ENCODE data around the gene IGLL1. TPM values are rescaled to one million over a fixed set of nuclear protein-coding genes. Genes with fewer than 3 reads are reported as not detected.
"Not testable (repeated sequence)": the region's sequence is repeated elsewhere in the genome, so short reads cannot be mapped to it uniquely, and the experiment has no call there.

The IGLL1 gene
- total and polyA plus RNA-seq, 2 experiments from 2014 or later: not detected

- Histone ChIP-seq H3K4me2 (peak overlapping the region; percentile 65), H3F3A (replicated peaks; ENCODE audit: low read depth) (peaks cover 9% of the 10 kb centered on the region; the same call in 1 of the 2 replicates), H3K79me2 (replicated peaks; ENCODE audit: insufficient read depth) (no peaks in the 10 kb centered on the region), H3K4me3 (peak overlapping the region; percentile 50), H3K27ac (ENCODE audit: low read depth) (peak overlapping the region; percentile 76), H3K4me1 (ENCODE audit: insufficient read depth) (peaks cover 57% of the 10 kb centered on the region), H4K20me1 (replicated peaks; ENCODE audit: insufficient read depth) (no peaks in the 10 kb centered on the region), H3K27me3 (ENCODE audit: insufficient read depth) (peaks cover 30% of the 10 kb centered on the region), H3K36me3 (ENCODE audit: insufficient read depth) (no peaks in the 10 kb centered on the region), H2AFZ (peak overlapping the region; percentile 88), H3K9me2 (ENCODE audit: insufficient read depth) (no peaks in the 10 kb centered on the region)
- Mint-ChIP-seq H3K4me3 (peak overlapping the region; percentile 24; the same call in 1 of the 3 replicates), H3K4me1 (peaks cover 62% of the 10 kb centered on the region), H3K27me3 (ENCODE audit: insufficient read depth, low read depth, poor library complexity) (peaks cover 33% of the 10 kb centered on the region), H3K9me3 (peaks cover 2% of the 10 kb centered on the region; the same call in 2 of the 3 replicates), H3K36me3 (ENCODE audit: low read depth) (0 out of 3 replicates have a peak, but pooled peaks cover 4% of the 10 kb centered on the region), H3K27ac (no peak overlapping the region)
- DNase-seq (ENCODE audit: low spot score) (no peak), ATAC-seq (no peak)
- TF ChIP-seq CREB1 (CRISPR knock-in tag; IDR thresholded peaks at IDR 0.05; ENCODE audit: low read depth) (no peak), EZH2 (IDR thresholded peaks at IDR 0.05; ENCODE audit: low read depth, unreplicated experiment) (peak; percentile 24)
These were observed 43.2 kb downstream of the IGLL1 start for GRCh38 chr22:23536821-23537345.

GRCh38 chr22:23535790-23536661, 44.1 kb downstream of the IGLL1 start:
- not testable (repeated sequence) for H3K9me3 Mint-ChIP-seq; H3K36me3 ChIP-seq (ENCODE audit: insufficient read depth); H4K20me1 ChIP-seq (replicated peaks; ENCODE audit: insufficient read depth); H3K79me2 ChIP-seq (replicated peaks; ENCODE audit: insufficient read depth); H3F3A ChIP-seq (replicated peaks; ENCODE audit: low read depth); H2AFZ ChIP-seq; H3K36me3 Mint-ChIP-seq (ENCODE audit: low read depth); H3K9me2 ChIP-seq (ENCODE audit: insufficient read depth); ATAC-seq
- Histone ChIP-seq H3K4me2 (peak overlapping the region; percentile 65), H3K4me3 (peak overlapping the region; percentile 50), H3K27ac (ENCODE audit: low read depth) (peak overlapping the region; percentile 88), H3K27me3 (ENCODE audit: insufficient read depth) (peaks cover 30% of the 10 kb centered on the region), H3K4me1 (ENCODE audit: insufficient read depth) (peaks cover 57% of the 10 kb centered on the region)
- H3K4me1 Mint-ChIP-seq: peaks cover 66% of the 10 kb centered on the region
- H3K27me3 Mint-ChIP-seq (ENCODE audit: insufficient read depth, low read depth, poor library complexity): peaks cover 37% of the 10 kb centered on the region
- peak overlapping the region; percentile 39 for H3K4me3 Mint-ChIP-seq
- TF ChIP-seq, protein P1, sequence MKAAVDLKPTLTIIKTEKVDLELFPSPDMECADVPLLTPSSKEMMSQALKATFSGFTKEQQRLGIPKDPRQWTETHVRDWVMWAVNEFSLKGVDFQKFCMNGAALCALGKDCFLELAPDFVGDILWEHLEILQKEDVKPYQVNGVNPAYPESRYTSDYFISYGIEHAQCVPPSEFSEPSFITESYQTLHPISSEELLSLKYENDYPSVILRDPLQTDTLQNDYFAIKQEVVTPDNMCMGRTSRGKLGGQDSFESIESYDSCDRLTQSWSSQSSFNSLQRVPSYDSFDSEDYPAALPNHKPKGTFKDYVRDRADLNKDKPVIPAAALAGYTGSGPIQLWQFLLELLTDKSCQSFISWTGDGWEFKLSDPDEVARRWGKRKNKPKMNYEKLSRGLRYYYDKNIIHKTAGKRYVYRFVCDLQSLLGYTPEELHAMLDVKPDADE (IDR thresholded peaks at IDR 0.05): 0 out of 2 replicates have a peak, but pooled peaks have one; percentile 37
- TF ChIP-seq, protein P2, sequence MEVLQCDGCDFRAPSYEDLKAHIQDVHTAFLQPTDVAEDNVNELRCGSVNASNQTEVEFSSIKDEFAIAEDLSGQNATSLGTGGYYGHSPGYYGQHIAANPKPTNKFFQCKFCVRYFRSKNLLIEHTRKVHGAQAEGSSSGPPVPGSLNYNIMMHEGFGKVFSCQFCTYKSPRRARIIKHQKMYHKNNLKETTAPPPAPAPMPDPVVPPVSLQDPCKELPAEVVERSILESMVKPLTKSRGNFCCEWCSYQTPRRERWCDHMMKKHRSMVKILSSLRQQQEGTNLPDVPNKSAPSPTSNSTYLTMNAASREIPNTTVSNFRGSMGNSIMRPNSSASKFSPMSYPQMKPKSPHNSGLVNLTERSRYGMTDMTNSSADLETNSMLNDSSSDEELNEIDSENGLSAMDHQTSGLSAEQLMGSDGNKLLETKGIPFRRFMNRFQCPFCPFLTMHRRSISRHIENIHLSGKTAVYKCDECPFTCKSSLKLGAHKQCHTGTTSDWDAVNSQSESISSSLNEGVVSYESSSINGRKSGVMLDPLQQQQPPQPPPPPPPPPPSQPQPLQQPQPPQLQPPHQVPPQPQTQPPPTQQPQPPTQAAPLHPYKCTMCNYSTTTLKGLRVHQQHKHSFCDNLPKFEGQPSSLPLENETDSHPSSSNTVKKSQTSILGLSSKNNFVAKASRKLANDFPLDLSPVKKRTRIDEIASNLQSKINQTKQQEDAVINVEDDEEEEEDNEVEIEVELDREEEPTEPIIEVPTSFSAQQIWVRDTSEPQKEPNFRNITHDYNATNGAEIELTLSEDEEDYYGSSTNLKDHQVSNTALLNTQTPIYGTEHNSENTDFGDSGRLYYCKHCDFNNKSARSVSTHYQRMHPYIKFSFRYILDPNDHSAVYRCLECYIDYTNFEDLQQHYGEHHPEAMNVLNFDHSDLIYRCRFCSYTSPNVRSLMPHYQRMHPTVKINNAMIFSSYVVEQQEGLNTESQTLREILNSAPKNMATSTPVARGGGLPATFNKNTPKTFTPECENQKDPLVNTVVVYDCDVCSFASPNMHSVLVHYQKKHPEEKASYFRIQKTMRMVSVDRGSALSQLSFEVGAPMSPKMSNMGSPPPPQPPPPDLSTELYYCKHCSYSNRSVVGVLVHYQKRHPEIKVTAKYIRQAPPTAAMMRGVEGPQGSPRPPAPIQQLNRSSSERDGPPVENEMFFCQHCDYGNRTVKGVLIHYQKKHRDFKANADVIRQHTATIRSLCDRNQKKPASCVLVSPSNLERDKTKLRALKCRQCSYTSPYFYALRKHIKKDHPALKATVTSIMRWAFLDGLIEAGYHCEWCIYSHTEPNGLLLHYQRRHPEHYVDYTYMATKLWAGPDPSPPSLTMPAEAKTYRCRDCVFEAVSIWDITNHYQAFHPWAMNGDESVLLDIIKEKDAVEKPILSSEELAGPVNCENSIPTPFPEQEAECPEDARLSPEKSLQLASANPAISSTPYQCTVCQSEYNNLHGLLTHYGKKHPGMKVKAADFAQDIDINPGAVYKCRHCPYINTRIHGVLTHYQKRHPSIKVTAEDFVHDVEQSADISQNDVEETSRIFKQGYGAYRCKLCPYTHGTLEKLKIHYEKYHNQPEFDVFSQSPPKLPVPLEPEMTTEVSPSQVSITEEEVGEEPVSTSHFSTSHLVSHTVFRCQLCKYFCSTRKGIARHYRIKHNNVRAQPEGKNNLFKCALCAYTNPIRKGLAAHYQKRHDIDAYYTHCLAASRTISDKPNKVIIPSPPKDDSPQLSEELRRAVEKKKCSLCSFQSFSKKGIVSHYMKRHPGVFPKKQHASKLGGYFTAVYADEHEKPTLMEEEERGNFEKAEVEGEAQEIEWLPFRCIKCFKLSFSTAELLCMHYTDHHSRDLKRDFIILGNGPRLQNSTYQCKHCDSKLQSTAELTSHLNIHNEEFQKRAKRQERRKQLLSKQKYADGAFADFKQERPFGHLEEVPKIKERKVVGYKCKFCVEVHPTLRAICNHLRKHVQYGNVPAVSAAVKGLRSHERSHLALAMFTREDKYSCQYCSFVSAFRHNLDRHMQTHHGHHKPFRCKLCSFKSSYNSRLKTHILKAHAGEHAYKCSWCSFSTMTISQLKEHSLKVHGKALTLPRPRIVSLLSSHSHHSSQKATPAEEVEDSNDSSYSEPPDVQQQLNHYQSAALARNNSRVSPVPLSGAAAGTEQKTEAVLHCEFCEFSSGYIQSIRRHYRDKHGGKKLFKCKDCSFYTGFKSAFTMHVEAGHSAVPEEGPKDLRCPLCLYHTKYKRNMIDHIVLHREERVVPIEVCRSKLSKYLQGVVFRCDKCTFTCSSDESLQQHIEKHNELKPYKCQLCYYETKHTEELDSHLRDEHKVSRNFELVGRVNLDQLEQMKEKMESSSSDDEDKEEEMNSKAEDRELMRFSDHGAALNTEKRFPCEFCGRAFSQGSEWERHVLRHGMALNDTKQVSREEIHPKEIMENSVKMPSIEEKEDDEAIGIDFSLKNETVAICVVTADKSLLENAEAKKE (CRISPR knock-in tag; IDR thresholded peaks at IDR 0.05): peak; percentile 12; the same call in 1 of the 2 replicates
- H3K27ac Mint-ChIP-seq: peak overlapping the region; percentile 68
- peak; percentile 37 for DNase-seq (ENCODE audit: low spot score)

Measured in GM23338 (cell line).